ENCODE measurements around the gene CASP8. TPM values are rescaled to one million over a fixed set of nuclear protein-coding genes. Genes with fewer than 3 reads are reported as not detected.

CASP8 gene
- total RNA-seq, 1 donor from 2014 or later, result 84.4 TPM

GRCh38 chr2:201261906-201262305 lies 1.6 kb downstream of the CASP8 start:
- intact Hi-C loops (cut with micrococcal nuclease), result loop anchor here (2.0 kb wide), 2 partner anchors 13 to 381 kb away; partner anchors contain the start of gene TMEM237
- CTCF ChIA-PET, result interaction anchor here (0.6 to 7.9 kb wide), 5 partner anchors 20 to 201 kb away, joined by 3 to 57 read pairs (median 4); no protein-coding TSS in a partner anchor
- H3K27ac Mint-ChIP-seq, result peak overlapping the region; percentile 99

GRCh38 chr2:201262718-201263117 lies 2.4 kb downstream of the CASP8 start:
- Mint-ChIP-seq H3K9me3 (no peaks in the 10 kb centered on the region), H3K27ac (peak overlapping the region; percentile 79), H3K4me1 (peaks cover 89% of the 10 kb centered on the region), H3K4me3 (peak overlapping the region; percentile 65), H3K36me3 (ENCODE audit: low read depth) (peaks cover 32% of the 10 kb centered on the region), H3K27me3 (no peaks in the 10 kb centered on the region)
- TF ChIP-seq CTCF (IDR thresholded peaks at IDR 0.05), result no peak
- ChIA-PET CTCF (interaction anchor here (1.3 to 7.9 kb wide), 3 partner anchors 25 to 101 kb away, joined by 4 to 57 read pairs (median 30); no protein-coding TSS in a partner anchor), POLR2A (interaction anchor here (2.8 kb wide), 1 partner anchor 29 kb away, joined by 14 read pairs; no protein-coding TSS in a partner anchor)
- intact Hi-C loops (cut with micrococcal nuclease), result loop anchor here (2.0 kb wide), 1 partner anchor 380 kb away; the partner anchor contains the start of gene TMEM237
- DNase-seq (no peak), ATAC-seq (ENCODE audit: low read depth) (no peak)

More at GRCh38 chr2:201261906-201262305, 1.6 kb downstream of the CASP8 start:
- peak overlapping the region; percentile 96 for H3K4me3 Mint-ChIP-seq
- H3K4me1 Mint-ChIP-seq, result peaks cover 89% of the 10 kb centered on the region
- ATAC-seq (ENCODE audit: low read depth) (no peak), DNase-seq (no peak)
- peaks cover 25% of the 10 kb centered on the region for H3K36me3 Mint-ChIP-seq (ENCODE audit: low read depth)
- no peak for TF ChIP-seq CTCF (IDR thresholded peaks at IDR 0.05)
- no peaks in the 10 kb centered on the region for H3K27me3 Mint-ChIP-seq
- POLR2A ChIA-PET, result interaction anchor here (0.6 to 2.8 kb wide), 6 partner anchors 18 to 185 kb away, joined by 3 to 14 read pairs (median 3); no protein-coding TSS in a partner anchor
- no peaks in the 10 kb centered on the region for H3K9me3 Mint-ChIP-seq

GRCh38 chr2:201263779-201264178 lies 3.4 kb downstream of the CASP8 start:
- Mint-ChIP-seq H3K4me1 (peaks cover 79% of the 10 kb centered on the region), H3K27ac (peak overlapping the region; percentile 21), H3K4me3 (peak overlapping the region; percentile 20), H3K9me3 (no peaks in the 10 kb centered on the region), H3K27me3 (no peaks in the 10 kb centered on the region), H3K36me3 (ENCODE audit: low read depth) (peaks cover 35% of the 10 kb centered on the region)
- no peak for DNase-seq
- TF ChIP-seq CTCF (IDR thresholded peaks at IDR 0.05), result no peak
- POLR2A ChIA-PET, result interaction anchor here (1.0 to 2.8 kb wide), 2 partner anchors 11 to 30 kb away, joined by 4 to 14 read pairs; no protein-coding TSS in a partner anchor
- intact Hi-C loops (cut with micrococcal nuclease), result loop anchor here (2.0 kb wide), 1 partner anchor 379 kb away; the partner anchor contains the start of gene TMEM237
- CTCF ChIA-PET, result interaction anchor here (0.6 to 7.9 kb wide), 3 partner anchors 26 to 100 kb away, joined by 3 to 57 read pairs (median 30); no protein-coding TSS in a partner anchor
- ATAC-seq (ENCODE audit: low read depth), result no peak

- no peak for DNase-seq
- POLR2A ChIA-PET, result interaction anchor here (0.5 to 1.0 kb wide), 3 partner anchors 31 to 187 kb away, joined by 3 read pairs; partner anchors contain the start of genes STRADB and TRAK2
- Mint-ChIP-seq H3K27ac (peak overlapping the region; percentile 80), H3K27me3 (no peaks in the 10 kb centered on the region), H3K4me3 (peak overlapping the region; percentile 20), H3K36me3 (ENCODE audit: low read depth) (peaks cover 43% of the 10 kb centered on the region), H3K9me3 (no peaks in the 10 kb centered on the region), H3K4me1 (peaks cover 74% of the 10 kb centered on the region)
- CTCF ChIA-PET, result interaction anchor here (1.4 to 7.9 kb wide), 3 partner anchors 9 to 31 kb away, joined by 4 to 57 read pairs (median 30); no protein-coding TSS in a partner anchor
- intact Hi-C loops (cut with micrococcal nuclease), result no loop called here
- no peak for TF ChIP-seq CTCF (IDR thresholded peaks at IDR 0.05)
- no peak for ATAC-seq (ENCODE audit: low read depth)
These were observed 4.3 kb downstream of the CASP8 start for GRCh38 chr2:201264472-201265173.

- Mint-ChIP-seq H3K9me3 (no peaks in the 10 kb centered on the region), H3K4me3 (no peak overlapping the region), H3K27me3 (no peaks in the 10 kb centered on the region), H3K27ac (no peak overlapping the region), H3K36me3 (ENCODE audit: low read depth) (peaks cover 57% of the 10 kb centered on the region), H3K4me1 (peaks cover 62% of the 10 kb centered on the region)
- no peak for DNase-seq
- ATAC-seq (ENCODE audit: low read depth), result no peak
- no peak for TF ChIP-seq CTCF (IDR thresholded peaks at IDR 0.05)
- intact Hi-C loops (cut with micrococcal nuclease), result no loop called here
- CTCF ChIA-PET, result interaction anchor here (0.8 kb wide), 1 partner anchor 29 kb away, joined by 3 read pairs; no protein-coding TSS in a partner anchor
- POLR2A ChIA-PET, result interaction anchor here (0.6 to 1.4 kb wide), 2 partner anchors 8 to 34 kb away, joined by 3 to 4 read pairs; no protein-coding TSS in a partner anchor
These were observed 6.3 kb downstream of the CASP8 start for GRCh38 chr2:201266629-201267028.
